ENCODE results near the gene PRDX3.
A peak's percentile ranks its signal among the peaks of the same experiment; 100 is the strongest.

DNA sequence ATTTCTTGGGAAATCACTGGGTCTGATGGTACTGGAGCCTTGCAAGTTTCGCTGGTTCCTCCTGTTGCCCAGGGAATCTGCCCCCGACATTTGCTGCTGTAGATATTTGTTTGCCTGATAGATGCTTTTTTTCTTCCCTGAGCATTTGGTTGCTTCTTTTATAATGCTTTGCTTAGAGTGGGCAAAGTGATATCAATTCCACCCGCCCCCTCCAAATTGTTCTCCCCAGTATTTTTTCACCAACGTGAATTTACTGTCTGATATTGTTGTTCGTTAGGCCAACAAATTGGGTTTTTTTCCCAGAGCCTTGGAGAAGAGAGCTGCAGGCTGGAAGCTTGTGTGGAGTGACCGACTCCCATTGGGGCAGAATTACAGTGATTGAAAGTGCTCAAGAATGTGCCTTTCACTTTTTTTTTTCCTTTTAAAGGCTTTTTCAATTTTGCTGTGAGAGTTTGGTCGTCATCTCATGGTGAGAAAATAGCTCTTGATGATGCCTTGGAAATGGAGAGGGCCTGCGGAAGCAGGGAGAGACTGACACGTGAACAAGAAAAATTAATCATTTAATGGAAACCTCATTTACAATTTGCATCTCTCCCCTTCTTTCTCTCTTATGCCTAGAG is 31.2 kb upstream of the PRDX3 start:
- TF ChIP-seq CTCF (conservative IDR thresholded peaks at IDR 0.05; ENCODE audit: low read depth, low read length) (0 out of 2 replicates have a peak, but pooled peaks have one; percentile 22), EZH2 (IDR thresholded peaks at IDR 0.05; ENCODE audit: borderline replicate concordance, low read depth, low read length, poor library complexity, severe bottlenecking) (no peak)

Data from A673 (cell line).